HG03378 (cell line): ENCODE measurements around the gene OSBPL9.
"Not testable (repeated sequence)": the region's sequence is repeated elsewhere in the genome, so short reads cannot be mapped to it uniquely, and the experiment has no call there.

Experiments
- ATAC-seq: cut with Tn5 transposase; IDR thresholded peaks from one replicate; pipeline ENCODE4 v1.9.1; 2021; ENCODE audit warnings: mild to moderate bottlenecking, moderate library complexity; ENCODE audit not compliant: unreplicated experiment

OSBPL9 gene

DNA sequence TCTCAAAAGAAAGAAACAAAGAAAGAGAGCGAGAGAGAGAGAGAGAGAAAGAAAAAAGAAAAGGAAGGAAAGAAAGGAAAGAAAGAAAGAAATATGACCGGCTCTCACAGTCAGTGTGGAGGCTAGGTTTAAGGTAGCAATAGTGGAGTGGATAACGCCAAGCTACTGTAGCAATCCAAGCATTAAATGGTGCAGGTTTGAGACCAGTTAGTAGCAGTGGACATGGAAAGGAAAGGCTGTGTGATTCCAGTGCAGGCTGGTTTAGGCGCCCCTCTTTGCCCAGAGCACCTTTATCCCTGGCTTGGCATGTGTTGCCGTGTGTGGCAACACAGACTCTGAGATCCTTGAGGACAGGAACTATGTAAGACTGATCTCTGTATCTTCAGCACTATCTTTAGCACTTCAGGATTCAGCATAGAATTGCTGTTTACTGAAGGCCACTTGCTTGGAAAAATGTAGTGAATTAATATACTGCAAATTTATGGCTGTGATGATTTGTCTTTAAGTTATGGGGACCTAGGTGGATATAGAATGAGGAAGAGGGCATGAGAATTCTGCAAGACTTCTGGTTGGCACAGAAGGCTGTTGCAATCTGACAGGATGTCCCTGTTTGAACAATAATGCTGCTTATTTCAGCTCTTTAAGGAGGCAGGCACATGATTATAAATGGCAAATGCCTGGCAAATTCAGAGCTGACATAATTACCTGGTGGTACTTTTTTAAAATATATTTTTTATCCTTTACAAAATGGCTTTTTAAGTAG lies 10.8 kb upstream of the OSBPL9 start:
- no peak for ATAC-seq

DNA sequence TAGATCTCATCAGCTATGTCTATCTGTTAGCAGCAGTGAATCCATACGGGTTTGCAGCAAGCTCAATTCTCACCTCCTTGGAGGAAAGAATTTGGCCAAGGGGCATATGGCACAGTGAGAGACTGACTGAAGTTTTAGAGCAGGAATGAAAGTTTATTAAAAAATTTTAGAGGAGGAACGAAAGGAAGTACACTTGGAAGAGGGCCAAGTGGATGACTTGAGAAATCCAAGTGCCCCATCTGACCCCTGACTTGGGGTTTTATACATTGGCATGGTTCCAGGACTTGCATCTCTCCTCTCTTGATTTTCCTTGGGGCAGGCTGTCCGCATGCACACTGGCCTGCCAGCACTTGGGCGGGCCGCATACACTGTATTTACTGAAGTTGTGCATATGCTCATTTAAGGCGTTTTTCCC lies 9.2 kb upstream of the OSBPL9 start:
- ATAC-seq: no peak

DNA sequence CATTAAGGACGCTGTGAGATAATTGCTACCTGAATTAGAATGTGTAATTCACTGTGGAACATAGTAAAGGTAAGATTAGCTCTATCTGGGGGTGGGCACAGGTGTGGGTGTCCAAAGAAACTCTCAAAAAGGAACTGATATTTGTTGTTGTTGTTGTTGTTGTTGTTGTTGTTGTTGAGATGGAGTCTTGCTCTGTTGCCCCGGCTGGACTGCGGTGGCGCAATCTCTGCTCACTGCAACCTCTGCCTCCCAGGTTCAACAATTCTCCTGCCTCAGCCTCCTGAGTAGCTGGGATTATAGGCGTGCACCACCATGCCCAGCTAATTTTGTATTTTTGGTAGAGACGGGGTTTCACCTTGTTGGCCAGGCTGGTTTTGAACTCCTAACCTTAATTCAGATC lies 6.8 kb upstream of the OSBPL9 start:
- not testable (repeated sequence) for ATAC-seq

DNA sequence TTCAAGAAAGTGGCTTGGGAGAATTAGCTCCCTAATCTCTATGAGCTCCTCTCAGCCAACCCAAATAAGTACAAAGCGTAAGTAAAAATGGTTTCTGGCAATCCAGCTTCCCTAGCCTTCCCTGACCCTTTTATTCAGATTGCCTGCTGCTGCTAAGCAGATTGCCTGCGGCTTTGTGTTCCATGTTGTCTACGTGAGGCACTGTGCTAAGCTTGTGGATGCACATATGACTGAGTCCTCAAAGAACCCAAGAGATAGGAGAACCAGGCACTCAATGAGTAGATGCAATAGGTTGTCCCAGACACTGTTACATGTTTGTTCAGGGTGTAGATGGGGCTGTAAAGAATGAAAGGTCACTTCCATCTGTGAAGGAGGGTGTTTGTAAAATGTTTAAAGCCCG lies 6.3 kb upstream of the OSBPL9 start:
- ATAC-seq: no peak

DNA sequence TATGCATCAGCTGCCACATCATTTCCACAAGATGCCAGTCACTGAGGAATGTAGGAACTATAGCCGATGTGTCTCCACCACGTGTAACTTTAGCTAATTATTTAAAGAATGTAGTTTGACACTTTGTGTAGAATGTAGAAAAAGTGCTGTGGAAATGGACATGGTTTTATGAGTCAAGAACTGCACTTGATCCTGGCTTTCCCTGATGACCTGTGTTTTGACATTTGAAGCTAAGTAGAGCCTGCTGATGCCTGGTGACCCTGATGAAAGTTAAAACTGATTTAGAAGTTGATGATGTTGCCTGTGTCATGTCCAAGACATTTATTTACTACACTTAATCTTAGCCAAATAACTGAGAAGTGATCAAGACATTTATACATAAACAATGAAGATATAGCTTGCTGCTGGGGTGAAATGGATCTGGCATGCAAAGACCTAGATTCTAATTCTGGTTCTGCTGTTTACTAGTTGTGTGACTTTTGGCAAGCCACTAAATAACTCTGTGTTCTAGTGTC lies 4.4 kb upstream of the OSBPL9 start:
- ATAC-seq: no peak

DNA sequence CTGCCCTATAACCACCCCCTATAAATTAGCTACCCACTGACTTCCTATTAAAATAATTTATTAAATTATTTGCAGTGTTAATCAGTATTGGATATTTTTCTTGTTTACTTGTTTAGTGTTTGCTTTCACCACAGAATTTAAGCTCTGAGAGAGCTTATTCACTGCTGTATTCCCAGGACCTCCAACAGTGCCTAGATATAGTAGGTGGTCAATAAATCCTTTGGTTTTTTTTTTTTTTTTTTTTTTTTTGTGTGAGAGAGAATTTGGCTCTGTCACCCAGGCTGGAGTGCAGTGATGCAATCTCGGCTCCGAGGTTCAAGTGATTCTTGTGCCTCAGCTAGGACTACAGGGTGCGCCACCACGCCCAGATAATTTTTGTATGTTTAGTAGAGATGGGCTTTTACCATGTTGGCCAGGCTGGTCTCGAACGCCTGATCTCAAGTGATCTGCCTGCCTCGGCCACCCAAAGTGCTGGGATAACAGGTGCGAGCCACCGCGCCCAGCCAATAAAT lies 1.1 kb upstream of the OSBPL9 start:
- ATAC-seq: no peak

DNA sequence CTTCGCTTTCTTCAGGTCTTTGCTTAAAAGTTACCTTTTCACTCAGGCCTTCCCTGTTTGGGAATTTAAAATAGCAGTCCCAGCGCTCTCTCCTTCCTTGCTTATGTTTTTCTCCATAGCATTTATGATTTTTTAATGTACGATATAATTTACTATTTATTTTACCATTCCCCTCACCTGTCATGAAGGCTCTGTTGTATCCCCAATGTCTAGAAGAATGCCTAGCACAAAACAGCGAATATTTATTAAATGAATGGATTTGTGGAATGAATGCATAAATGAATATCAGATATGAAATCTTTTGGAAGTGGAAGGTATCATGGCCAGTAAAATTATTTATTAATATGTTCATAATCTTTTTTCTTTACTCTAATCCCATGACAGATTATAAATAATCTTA lies 402 bp upstream of the OSBPL9 start:
- no peak for ATAC-seq

DNA sequence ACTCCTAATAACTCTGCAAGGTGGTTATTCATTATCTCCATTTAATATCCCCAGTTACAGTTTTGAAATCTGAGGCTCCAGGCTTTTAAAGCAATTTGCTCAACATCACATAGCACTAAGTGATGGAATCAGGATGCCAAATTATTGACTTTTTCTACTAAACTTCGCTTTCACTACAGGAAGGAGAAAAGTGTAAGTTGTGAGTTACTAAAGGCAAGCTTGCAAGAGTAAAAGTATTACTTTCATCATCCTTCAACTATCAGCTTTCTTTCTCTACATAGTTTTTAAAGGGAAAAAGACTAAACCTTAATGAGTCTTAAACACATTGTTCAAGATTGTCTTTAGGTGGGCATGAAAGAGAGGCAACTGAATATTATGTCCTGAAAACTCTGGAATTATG lies 1.8 kb downstream of the OSBPL9 start:
- ATAC-seq: no peak

DNA sequence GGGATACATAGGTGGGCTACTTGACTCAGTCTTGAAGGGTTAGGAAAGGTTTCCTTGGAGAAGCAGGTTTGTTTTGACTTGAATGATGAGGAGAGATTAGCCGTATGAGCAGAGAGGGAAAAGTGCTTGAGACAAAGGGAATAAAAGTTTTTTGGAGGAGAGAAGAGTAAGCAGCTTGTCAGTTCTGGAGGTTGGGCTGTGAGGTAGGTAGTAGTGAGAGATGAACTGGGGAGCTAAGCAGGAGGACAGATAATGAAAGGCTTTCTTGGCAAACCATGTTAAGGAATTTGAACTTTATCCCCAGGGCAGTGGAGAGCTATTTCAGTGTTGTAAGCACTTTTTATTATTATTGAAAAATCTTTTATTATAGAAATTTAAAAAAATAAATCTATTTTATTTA lies 3.6 kb downstream of the OSBPL9 start:
- ATAC-seq: no peak

DNA sequence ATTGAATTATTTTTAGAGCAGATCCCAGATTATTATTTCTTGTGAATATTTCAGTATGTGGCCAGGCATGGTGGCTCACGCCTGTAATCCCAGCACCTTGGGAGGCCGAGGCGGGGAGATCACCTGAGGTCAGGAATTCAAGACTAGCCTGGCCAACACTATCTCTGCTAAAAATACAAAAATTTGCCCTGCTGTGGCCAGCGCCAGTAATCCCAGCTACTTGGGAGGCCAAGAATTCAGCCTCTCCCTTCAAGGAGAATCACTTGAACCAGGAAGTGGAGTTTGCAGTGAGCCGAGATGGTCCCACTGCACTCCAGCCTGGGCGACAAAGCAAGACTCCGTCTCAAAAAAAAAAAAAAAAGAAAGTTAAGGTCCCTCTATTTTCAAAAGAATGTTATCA lies 4.3 kb downstream of the OSBPL9 start:
- no peak for ATAC-seq

DNA sequence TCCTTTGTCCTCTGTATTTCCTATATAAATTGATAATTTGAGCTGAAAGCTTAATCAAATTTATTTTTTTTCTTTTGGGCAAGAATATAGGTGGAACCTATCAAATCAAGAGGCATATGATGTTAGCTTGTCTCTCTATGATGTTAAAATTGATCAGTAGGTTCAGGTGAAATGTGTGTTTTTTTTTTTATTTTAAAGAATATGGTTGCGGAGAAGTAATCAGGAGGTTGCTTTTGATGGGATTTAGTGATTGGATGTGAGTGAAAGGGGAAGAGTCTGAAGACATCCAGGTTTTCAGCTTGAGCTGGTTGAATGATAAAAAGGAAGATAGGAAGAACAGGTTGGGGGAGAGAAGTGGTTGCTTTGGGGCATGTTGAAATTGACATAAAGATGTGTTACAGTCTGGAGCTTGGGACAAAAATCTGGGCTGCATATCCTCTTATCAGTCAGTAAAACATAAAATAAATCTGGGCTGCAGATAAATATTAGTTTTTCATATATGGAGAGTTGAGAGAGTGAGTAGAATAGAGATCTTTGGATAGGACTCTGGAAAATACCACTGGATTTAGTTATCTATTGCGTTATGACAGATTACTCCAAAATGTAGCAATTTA lies 5.1 kb downstream of the OSBPL9 start:
- ATAC-seq: no peak

DNA sequence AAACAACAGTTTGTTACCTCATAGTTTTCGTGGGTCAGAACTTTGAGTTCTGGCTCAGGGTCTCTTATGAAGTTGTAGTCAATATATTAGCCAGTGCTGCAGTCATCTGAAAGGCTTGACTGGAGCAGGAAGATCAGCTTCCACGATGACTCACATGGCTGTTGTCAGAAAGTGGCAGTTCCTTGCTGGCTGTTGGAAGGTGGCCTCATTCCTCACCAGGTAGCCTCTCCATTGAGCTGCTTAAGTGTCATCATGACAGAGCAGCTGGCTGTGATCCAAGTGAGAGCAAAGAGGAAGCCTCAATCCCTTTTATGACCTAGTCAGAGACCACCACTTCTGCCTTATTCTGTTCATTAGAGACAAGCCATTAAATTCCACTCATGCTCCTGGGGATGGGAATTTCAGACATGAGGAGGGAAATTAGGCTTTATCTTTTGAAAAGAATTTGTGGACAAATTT lies 5.6 kb downstream of the OSBPL9 start:
- no peak for ATAC-seq

DNA sequence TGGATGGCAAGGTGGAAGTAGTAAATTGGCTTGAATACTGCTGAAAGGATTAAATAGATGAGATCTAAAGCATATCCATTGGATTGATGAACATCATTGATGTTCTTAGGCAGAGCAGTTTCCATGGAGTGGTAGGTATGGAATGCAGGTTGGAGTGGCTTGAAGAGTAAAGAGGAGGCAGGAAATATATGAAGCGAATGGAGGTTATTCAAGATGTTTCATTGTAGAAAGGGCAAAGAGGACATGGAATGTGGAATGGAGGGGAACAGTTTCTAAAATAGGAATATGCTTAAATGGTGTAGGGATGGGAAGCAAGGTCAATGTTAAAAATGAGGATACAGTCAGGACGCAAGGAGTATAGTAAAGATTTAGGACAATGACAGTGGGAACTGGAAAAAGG lies 6.1 kb downstream of the OSBPL9 start:
- no peak for ATAC-seq

DNA sequence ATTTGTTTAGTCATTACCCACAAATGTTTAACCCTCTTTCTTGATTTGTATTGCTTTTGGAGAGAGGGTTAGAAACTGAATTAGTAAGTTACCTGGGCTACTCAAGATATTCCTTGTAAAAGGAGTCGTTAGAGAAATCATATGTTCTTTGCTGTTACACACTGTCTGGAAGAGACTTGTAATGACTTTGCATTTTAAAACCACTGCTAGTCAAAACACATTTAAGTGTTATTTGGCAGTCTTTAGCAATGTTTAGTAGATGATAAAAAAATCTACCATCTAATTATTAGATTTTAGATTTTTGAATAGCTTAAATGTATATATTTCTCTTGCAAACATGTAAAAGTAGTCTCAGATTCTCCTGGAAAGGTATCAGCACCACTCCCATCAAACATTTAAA lies 6.6 kb downstream of the OSBPL9 start:
- no peak for ATAC-seq

DNA sequence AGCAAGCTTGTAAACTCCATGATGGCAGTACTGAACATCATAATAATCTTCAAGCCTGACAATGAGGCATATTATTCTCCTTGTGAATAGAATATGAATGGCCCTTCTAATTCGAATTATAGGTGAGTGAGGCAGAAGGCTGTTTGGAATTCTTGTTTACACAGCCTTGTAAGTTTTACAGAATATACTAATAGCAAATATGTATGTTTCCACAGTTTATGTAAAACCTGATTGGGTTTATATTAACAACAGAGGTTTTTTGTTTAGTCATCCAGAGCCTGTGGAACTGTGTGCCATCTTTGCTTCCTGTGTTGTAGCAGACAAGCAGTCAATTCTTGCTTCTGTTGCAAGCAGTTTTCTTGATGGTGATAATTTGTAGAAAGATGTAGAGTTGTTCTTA lies 8.0 kb downstream of the OSBPL9 start:
- ATAC-seq: no peak

DNA sequence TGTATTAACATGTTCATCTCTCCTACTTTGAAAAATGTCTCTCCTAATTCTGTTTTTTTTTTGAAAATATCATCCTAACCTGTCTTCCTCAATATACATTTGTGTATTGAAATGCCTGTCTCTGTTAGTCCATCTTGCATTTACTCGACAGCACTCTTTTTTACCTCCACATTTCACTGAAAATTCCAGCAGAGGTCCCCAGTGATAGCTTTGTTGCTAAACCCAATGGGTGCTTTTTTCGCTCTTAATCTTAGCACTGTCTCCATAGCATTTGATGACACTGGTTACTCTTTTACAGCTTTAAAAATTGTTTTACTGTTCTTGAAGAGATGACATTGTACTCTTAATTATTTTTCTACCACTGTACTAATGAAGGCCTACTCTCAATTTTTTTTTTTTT lies 10.8 kb downstream of the OSBPL9 start:
- ATAC-seq: no peak

DNA sequence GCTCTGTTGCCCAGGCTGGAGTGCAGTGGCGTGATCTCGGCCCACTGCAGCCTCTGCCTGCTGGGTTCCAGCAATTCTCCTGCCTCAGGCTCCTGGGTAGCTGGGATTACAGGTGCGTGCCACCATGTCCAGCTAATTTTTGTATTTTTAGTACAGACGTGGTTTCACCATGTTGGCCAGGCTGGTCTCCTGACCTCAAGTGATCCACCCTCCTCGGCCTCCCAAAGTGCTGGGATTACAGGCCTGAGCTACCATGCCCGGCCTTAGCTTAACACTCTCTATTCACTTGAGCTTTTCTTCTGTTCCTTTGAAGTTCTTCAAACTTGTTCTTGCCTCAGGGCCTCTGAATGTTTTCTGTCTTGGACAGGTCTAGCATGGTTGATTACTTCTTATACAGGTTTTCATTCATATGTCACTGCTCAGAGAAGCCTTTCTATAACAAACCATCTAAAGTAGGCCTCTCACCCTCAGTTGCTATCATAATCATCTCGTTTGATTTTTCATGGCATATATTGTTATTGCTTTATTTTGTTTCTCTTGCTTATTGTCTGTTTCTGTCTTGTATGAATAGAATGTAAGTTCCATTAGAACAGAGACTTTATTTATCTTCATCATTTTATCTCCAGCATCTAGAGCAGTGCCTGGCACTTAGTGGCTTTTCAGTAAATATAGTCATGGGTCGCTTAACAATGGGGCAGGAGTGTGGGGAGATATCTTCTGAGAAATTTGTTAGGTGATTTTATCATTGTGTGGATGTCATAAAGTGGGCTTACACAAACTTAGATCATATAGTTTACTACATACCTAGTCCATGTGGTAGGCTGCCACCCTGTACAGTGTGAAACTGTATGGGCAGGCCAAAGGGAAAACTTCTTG lies 12.1 kb downstream of the OSBPL9 start:
- no peak for ATAC-seq

DNA sequence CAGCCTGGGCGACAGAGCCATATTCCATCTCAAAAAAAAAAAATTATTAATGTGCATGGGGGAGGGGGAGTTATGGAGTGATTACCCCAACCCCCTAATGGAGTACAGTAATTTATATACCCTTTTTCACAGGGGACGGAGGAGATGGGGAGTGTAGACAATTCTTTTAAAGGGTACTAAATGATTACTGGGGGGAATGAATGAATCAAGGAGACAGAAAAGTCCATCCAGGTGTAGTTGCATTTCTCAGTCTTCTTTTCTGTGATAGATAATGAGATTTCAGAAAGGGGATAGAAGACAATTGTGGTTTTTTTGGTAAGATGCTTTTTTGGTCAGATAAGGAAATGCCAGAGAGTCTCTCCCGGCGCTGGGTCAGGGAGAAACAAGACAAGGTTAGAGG lies 13.0 kb downstream of the OSBPL9 start:
- ATAC-seq: no peak

DNA sequence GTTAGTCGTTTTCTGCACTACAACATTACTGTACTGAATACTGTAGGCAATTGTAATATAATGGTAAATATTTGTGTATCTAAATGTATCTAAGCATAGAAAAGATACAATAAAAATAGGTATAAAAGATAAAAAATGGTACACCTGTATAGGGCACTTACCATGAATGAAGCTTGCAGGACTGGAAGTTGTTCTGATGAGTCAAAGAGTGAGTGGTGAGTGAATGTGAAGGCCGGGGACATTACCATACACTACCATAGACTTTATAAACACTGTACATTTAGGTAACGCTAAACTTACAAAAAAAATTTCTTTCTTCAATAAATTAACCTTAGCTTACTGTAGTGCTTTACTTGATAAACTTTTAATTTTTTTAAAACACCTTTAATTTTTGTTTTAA lies 13.5 kb downstream of the OSBPL9 start:
- no peak for ATAC-seq

DNA sequence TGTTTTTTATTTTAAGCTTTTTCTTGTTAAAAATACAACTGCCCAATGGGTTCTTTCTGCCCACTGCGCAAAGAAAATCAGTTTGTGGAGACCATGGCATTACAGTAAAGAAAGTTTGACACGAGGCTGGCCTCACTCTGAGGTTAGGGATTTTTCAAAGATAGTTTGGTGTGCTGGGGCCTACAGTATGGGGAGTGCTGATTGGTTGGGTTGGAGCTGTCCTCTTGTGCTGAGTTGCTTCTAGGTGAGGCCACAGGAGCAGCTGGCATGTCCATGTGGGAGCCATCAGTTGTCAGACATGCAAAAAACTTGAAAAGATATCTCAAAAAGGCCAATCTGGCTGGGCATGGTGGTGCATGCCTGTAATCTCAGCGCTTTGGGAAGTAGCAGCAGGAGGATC lies 14.0 kb downstream of the OSBPL9 start:
- no peak for ATAC-seq

DNA sequence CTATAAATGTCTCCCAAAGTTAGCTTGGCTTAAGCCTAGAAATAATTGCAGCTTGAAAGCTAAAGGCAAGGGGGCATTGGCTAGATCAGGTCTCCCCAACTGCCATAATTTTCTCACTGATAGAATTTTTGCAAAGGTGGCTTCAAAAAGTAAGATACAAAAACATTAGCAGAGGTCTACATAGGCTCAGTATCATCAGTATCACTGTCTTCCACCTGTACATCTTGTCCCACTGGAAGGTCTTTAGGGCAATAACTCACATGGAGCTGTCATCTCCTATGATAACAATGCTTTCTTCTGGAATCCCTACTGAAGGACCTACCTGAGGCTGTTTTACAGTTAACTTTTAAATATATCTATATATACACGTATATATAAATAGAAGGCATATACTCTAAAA lies 14.9 kb downstream of the OSBPL9 start:
- ATAC-seq: no peak
